Pons (tissue), 1 donor: Measurements from ENCODE around the gene S100A5.

Experiments used
- DNase-seq: peaks from one replicate; pipeline ENCODE4 v3.0.0-alpha.2; 2016; ENCODE audit warnings: low spot score

S100A5 gene

DNA sequence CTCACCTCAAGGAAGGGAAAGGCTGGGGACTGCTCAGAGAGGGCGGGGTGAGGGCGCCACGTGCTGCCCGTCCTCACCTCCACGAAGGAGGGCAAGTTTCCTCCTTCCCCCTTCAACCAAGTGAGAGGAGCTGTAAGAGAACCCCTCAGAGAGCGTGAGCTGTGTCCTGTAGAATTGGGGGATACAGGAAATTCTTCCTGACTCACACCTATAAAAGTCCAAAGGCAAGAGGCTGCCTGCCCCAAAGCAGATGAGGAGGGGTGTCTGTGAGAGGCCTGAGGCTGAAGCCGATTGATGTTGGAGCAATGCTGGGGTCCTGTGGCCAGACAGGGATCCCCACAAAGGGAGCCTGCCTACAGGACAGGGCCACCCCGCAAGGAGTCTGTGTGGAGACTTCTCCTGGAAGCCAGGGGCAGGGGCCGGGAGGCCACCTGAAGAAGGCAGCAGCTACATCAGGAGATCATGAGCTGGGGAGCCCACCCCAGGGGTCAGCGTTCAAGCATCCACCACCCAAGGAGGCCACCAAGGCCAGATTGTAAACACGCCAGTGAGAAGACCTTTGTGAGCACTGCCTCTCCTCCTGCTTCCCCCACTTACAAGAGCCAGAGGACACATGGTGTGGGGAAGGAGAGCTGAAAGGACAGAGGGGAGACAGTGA lies 32.7 kb downstream of the S100A5 start:
- no peak for DNase-seq

DNA sequence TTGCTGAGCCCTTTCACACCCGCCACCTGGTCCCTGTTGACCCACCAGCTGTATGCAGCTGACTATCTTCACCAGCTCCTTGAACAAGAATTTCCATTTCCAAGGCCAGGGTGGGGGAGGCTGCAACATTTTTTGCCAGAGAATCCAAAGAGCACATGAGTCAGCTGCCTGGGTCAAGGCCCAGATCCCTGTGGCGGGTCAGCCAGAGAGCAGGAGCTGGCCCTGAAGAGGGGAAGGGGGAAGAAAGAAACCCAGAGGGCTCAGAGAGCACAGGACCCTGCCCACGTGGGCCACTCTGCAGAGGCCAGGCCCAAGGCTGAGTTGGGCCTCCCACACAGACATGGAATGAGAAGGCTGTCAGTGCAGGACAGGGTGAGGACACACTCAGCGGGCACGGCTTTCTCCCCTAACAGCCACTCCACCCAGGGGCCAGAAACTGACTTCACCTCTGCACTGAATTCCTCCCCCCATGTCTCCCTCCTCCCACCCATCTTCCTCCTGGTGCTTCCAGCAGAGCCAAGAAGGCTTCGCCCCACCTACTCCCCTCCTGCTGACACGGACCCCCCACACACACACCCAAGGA lies 33.8 kb downstream of the S100A5 start:
- no peak for DNase-seq

DNA sequence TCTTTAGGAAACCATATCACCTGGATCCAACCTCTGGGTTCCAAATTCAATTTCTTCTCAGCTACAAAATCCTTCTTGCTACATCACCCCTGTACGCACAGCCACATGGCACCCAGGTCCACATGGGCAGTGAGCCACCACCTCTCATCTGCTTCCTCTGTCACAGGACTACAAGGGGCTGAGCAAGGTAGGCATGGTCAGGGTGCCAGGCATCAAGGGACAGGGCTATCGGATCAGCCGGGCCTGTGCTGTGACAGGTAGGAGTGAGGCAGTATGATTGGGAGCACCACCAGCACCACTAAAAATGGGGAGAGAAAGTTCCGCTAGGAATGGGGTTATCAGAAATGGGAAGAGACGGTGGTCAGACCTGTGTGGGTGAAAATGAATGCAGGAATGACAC lies 34.3 kb downstream of the S100A5 start:
- DNase-seq = no peak

DNA sequence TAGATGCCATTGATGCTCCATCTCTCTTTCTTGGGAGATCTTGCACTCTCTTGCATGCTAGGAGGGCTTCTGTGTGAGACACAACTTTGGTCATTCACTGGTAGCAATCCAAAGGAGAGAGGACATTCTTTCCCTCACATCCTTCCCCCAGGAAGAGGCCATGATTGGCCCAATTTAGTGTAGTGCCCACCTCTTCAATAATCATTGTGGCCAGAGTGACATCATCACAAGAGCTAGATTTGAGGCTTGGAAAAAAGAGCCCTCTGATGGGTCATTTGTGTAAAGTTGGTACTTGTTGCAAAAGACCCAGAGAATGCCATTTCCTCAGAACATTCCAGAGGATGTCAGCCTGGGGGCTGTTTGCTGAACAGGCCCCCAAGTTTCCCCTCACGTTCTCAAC lies 35.2 kb downstream of the S100A5 start:
- no peak for DNase-seq

DNA sequence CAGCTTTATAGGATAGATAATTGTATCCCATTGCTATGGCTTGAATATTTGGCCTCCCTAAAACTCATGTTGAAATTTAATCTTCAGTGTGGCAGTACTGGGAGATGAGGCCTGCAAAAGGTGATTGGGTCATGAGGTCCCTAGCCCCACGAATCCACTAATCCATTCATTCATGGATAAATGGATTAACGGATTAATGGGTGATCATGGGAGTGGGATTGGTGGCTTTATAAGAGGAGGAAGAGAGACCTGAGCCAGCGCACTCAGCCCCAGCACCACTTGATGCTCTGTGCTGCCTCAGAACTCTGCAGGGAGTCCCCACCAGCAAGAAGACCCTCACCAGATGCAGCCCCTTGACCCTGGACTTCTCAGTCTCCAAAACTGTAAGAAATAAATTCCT lies 37.0 kb downstream of the S100A5 start:
- no peak for DNase-seq

DNA sequence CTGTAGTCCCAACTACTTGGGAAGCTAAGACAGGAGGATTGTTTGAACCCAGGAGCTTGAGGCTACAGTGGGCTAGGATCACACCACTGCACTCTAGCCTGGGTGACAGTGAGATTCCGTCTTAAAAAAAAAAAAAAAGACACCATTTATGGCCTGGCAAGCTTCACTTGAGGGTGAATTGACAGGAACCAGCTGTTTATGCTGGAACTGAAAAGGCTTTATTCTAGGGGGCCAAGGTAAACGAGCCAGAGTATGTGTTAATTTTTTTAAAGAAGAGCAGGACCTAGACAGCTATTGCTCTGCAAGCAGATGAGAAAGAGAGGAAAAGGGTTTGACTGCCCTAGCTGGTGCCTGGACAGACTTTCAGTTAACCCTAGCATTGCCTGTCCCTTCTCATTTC lies 42.0 kb downstream of the S100A5 start:
- DNase-seq = no peak

DNA sequence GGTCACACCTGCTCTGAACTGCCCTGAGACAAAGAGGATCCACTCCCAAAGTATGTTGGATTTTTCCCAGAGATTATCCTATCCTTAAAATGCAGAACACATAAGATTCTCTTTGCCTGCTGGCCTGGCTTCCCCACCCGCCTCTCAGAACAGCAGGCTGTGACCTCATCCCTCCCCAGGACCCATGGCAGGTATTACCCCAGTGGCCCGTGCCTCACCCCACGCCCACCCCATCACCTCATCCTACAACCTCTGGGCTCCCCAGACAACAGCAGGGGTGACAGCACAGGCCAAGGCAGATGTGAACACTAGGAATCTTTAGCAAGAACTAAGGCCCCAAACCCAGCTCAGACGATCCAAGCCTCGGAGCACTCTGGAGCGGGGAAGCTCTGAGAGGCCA lies 45.2 kb downstream of the S100A5 start:
- DNase-seq = no peak

DNA sequence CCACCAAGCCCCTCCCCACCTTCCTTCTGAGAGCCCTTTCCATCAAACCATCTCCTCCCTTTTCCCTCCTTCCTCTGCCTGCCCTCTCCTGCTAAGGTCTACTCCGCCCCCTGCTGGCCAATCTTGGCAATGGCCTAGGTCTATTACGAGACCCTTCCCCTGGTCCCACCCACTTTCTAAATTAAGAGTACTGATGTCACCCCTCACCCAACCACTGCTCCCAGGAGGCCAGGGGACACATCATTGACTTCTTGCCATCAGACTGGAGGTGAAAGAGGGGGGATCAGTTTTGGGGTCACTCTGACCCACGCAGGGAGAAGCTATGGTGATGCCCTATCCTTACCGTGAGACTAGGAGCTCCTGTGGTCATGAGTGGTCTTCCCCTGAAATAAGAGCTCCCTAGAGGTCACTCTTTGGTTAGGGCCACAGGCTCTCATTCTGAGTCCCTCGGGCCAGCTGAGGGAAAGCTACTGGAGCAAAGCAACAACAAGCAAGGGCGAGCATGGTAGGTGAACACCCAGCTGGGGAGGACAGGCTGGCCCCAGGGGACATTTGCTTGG lies 45.7 kb downstream of the S100A5 start:
- peak; percentile 45 for DNase-seq

DNA sequence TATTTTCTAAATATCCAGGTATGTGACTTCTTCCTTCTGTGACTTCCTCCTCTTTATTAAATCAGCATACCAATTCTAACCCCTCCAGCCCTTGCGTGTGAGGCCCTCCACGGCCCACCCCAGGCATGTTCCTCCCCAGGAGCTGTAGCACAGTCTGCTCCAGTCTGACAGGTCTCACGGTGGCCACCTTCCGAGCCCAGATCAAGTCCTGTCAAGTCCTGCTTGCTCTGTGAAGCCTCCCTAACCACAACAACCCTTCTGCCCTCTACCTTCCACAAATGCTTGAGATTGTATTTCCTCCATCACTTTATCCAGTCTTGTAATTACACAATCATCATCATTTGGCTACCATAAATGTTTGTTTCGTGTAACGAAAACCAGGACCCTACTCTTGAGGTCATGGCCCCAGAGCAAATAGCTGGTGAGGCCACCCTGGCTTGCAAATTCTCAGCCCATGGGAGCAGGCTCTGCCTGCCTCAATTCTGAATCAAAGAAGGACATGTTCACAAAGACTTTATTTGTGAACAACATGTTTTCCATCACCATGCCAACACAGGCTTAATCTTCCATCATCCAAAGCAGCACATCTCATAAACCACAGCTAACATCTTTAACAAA lies 47.3 kb downstream of the S100A5 start:
- no peak for DNase-seq

DNA sequence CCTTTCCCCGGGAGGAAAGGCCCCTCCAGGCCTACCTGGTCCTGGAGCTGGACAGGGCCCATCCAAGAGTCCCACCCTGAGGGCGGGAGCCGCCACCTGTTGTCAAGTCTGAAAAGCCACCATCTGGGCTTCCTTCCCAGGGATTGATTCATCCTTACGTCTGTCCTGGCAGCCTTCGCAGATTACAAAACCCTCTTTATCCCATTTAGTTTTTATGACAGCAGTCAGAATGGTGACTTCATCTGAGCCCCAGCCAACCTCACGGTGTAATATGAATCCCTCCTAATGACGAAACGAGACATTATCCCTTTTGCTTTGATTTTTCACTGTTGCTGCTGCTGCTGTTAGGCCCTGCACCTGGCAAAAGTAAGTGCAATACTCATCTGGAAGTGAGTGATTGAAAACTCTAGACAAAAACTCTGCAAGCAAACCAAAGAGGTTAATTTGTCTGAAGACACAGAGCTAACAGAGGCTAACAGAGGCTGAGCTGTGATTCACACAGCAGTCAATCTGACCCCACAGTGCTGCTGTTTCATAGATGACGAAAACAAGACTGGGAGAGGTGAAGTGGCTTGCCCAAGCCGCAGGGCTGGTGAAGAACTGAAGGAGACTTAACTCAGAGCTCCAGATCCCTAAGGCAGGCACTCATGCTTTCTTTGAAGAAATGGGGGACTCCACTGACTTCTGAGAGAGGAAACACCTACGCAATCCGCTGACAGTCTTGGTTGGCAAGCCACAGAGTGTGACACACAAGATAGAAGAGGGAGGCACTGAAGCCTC lies 50.3 kb downstream of the S100A5 start:
- DNase-seq = peak; percentile 22

DNA sequence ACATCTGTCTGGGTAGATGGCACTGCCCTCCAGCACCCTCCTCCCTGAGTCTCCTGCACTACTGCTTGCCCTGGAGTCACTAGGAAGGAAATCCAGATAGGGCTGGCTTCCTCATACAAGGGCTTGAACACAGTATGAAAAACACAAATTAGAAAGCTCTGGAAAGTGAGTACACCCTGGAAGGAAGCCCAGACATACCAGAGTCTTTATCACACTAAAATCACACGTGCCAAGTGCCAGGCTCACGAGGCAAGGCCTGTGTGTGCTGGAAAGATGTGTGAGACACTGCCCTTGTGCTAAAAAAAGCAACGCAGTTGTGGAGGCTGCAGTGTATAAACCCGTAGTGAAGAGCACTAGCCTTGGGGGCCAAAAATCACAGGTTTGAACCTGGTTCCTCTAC lies 52.0 kb downstream of the S100A5 start:
- DNase-seq = no peak

DNA sequence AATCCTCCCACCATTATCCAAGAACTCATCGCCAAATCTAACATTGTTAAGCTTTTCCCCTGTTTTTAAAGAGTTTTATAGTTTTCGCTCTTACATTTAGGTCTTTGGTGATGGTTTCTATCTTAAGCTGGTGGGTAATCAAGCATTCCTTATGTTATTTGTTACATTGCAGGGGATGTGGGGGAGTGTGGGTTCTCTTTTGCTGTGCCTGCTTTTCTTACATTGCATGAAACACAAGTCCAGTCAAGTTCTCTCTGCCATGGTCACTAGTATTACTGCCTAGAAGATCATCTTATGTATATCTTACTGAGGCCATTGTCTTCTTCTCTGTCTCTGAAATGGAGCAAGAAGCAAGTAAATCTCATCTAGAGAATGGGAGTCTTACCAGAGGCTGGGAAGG lies 53.0 kb downstream of the S100A5 start:
- DNase-seq = no peak
